Activated gamma-delta T cell treated with anti-CD3 and anti-CD28 coated beads, Interleukin-2, amount 50 U/mL, for 16 hours (primary cell): ENCODE data around the gene OR13C5.

Experiments
- DNase-seq: peaks from one replicate; pipeline ENCODE4 v3.0.0-alpha.2; 2020; ENCODE audit warnings: low read depth

Gene OR13C5

DNA sequence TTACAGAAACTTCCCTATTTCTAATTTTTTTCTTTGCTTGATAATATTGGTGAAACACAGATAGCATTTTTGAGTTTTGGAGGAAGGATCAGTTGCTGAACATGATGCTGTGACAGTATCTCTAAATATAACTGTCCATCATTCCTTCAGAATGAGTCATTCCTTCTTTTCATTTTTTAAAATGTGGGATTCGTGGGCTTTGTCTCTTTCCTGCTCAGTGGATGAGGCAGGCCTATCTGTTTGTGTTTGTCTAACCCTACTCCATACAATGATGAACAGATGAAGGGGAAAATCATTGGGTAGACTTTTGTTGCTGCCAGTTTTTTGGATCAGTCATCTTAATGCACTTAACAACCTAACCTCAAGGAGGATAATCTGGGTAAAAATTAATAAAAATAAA lies 46.0 kb downstream of the OR13C5 start:
- no peak for DNase-seq
